Measurements from ENCODE around the gene CDC40. TPM values are rescaled to one million over a fixed set of nuclear protein-coding genes. Genes with fewer than 3 reads are reported as not detected.

Gene CDC40
- total RNA-seq, 1 donor from 2014 or later: 20.5 TPM

DNA sequence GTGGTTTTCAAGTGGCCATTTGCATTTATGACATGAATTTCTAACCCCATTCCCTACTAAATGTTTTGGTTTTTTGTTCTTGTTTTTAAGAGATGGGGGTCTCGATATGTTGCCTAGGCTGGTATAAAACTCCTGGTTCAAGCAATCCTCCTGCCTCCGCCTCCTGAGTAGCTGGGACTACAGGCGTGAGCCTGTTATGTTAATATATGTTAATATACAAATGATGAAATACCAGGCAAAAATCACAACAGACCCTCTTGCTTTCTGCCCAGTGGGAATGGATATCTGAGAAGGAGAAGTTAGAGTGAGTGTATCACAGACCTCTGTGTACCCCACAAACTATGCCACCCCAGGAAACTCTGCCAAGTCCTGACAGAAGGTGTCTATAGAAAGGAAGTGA, 66.2 kb downstream of the CDC40 start:
- H3K4me1 ChIP-seq: no peaks in the 10 kb centered on the region
- H3K27me3 ChIP-seq: no peaks in the 10 kb centered on the region
- H3K4me3 ChIP-seq: no peak overlapping the region
- ATAC-seq (no peak), DNase-seq (no peak)
- H3K27ac ChIP-seq: no peak overlapping the region
- H3K36me3 ChIP-seq: no peaks in the 10 kb centered on the region
- H3K9me3 ChIP-seq: no peaks in the 10 kb centered on the region
- TF ChIP-seq, protein P1, sequence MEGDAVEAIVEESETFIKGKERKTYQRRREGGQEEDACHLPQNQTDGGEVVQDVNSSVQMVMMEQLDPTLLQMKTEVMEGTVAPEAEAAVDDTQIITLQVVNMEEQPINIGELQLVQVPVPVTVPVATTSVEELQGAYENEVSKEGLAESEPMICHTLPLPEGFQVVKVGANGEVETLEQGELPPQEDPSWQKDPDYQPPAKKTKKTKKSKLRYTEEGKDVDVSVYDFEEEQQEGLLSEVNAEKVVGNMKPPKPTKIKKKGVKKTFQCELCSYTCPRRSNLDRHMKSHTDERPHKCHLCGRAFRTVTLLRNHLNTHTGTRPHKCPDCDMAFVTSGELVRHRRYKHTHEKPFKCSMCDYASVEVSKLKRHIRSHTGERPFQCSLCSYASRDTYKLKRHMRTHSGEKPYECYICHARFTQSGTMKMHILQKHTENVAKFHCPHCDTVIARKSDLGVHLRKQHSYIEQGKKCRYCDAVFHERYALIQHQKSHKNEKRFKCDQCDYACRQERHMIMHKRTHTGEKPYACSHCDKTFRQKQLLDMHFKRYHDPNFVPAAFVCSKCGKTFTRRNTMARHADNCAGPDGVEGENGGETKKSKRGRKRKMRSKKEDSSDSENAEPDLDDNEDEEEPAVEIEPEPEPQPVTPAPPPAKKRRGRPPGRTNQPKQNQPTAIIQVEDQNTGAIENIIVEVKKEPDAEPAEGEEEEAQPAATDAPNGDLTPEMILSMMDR (IDR thresholded peaks at IDR 0.05): no peak
- intact Hi-C loops (cut with DNase I): no loop called here

DNA sequence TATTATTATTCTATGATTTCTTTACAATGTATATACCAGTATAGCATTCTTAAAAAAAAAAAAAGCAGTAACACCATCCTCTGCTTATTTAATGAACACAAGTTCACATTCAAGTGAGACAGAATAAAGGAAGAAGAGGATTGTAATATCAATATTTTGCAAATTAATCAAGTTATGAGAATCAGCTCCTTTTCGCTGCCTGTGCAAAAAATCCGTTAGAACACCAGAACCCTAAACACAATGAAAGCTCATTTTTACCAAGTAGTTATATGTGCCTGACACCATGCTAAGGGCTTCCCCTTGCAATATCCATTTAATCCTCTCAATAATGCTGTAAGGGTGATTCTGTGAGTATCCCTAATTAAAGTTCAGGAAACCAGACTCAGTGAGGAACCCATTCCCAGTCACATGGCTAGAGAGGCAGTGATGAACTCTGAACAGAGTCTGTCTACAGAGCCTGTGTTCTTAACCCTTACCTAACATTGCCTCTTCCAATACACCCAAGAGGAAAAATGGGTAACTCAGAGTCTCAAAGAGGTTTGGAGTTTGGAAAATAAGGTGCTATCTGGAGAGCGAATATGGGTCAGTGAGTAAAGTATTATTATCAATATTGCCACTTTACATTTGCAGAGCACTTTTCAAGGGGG, 66.8 kb downstream of the CDC40 start:
- Histone ChIP-seq H3K9me3 (no peaks in the 10 kb centered on the region), H3K27ac (no peak overlapping the region), H3K4me3 (no peak overlapping the region), H3K4me1 (no peaks in the 10 kb centered on the region), H3K27me3 (no peaks in the 10 kb centered on the region), H3K36me3 (no peaks in the 10 kb centered on the region)
- ATAC-seq (no peak), DNase-seq (no peak)
- intact Hi-C loops (cut with DNase I): no loop called here
- TF ChIP-seq, protein P1 (IDR thresholded peaks at IDR 0.05): no peak

DNA sequence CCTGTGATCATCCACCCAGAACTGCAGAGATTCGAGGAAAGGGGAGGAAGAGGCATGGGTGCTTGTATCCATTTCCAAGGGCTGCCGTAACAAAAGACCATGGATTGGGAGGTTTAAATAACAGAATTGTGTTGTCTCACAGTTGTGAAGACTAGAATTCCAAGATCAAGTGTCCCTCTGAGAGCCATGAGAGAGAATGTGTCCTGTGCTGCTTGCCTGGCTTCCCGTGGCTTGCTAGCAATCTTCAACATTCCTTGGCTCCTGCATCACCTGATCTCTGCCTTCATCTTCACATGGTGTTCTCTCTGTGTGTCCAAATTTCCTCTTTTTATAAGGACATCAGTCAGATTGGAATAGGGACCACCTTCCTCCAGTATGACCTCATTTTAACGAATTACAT, 69.8 kb downstream of the CDC40 start:
- Histone ChIP-seq H3K36me3 (no peaks in the 10 kb centered on the region), H3K27ac (no peak overlapping the region), H3K4me3 (no peak overlapping the region), H3K4me1 (no peaks in the 10 kb centered on the region), H3K27me3 (no peaks in the 10 kb centered on the region), H3K9me3 (no peaks in the 10 kb centered on the region)
- TF ChIP-seq, protein P1 (IDR thresholded peaks at IDR 0.05): no peak
- ATAC-seq (no peak), DNase-seq (no peak)
- intact Hi-C loops (cut with DNase I): no loop called here

DNA sequence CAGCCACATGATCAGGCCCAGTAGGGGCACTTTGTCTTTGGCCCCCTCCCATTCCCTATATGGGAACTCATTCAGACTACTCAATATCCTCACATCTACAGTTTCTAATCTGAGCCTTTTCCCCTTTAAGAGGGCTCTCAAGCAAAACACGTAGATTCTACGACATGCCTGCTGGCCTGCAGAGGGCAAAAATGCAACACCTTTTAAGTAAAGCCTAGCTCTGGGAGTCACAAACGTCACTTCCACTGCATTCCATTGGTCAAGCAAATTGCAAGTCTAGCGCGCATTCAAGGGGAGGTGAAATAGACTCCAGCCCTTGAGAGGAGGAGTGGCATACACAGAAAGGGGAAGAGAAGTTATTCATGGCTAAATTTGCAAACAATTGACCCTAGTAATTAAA, 70.6 kb downstream of the CDC40 start:
- DNase-seq: no peak
- Histone ChIP-seq H3K4me1 (no peaks in the 10 kb centered on the region), H3K27me3 (no peaks in the 10 kb centered on the region), H3K36me3 (no peaks in the 10 kb centered on the region), H3K9me3 (no peaks in the 10 kb centered on the region), H3K27ac (no peak overlapping the region), H3K4me3 (no peak overlapping the region)
- intact Hi-C loops (cut with DNase I): no loop called here
- ATAC-seq: no peak
- TF ChIP-seq, protein P1 (IDR thresholded peaks at IDR 0.05): no peak

DNA sequence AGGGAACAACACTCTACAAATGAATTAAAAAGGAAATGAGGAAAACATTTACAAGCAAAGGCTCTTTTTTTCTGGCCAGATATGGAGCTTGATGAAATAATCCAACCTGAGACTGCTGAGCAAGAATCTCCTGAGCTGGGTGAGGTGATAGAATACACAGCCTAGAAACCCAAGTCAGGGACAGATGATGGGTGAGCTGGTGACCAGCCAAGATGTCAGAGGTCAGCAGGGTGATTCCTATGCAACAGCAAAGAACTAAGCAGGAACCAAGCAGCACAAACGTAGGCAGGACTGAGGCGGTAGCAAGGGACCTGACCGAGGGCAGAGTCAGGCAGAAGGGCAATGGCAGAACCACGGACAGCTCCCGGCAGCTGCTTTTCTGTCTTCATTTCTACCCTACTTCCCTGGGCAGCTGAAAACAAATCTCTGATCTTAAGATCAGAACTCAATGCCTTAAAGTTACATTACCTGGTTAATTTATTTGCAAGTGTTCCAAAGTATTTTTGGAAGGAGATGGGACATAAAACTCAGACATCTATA, 75.1 kb downstream of the CDC40 start:
- no peak overlapping the region for H3K4me3 ChIP-seq
- TF ChIP-seq, protein P1 (IDR thresholded peaks at IDR 0.05): no peak
- intact Hi-C loops (cut with DNase I): no loop called here
- no peak overlapping the region for H3K27ac ChIP-seq
- H3K9me3 ChIP-seq: no peaks in the 10 kb centered on the region
- ATAC-seq (peak; percentile 13), DNase-seq (no peak)
- H3K4me1 ChIP-seq: no peaks in the 10 kb centered on the region
- no peaks in the 10 kb centered on the region for H3K27me3 ChIP-seq
- H3K36me3 ChIP-seq: no peaks in the 10 kb centered on the region
